H1 (cell line): ENCODE measurements around the gene MINDY3. TPM values are rescaled to one million over a fixed set of nuclear protein-coding genes. Genes with fewer than 3 reads are reported as not detected.

ENCODE experiments used
- CTCF ChIA-PET: fragments of 300-600 bp; sonication (Branson Sonifier 250); formaldehyde crosslinking; loops from one replicate; lab custom pipeline; 2021; ENCODE audit not compliant: partially characterized antibody; lab: Charles Lee
- POLR2A ChIA-PET: fragments of 300-600 bp; sonication (Branson Sonifier 250); formaldehyde crosslinking; loops from one replicate; lab custom pipeline; 2021; ENCODE audit warnings: inconsistent platforms; ENCODE audit not compliant: partially characterized antibody; lab: Charles Lee
- DNase-seq, 2 experiments: peaks; one replicate each; pipeline versions ENCODE4 v3.0.0 to v3.0.0-alpha.2; 2010 to 2022; ENCODE audit warnings: low spot score in 2 of 2, low read depth in 1 of 2, mixed read lengths in 1 of 2
- FAIRE-seq: peaks from 2 replicates; lab custom pipeline; 2011; peaks lifted over from hg19 to GRCh38; lab: Jason Lieb, UNC
- H2AFZ ChIP-seq: 2 replicates; pipeline ENCODE4 v1.8.1; 2012; ENCODE audit warnings: low read length, inconsistent platforms
- H2AK5ac ChIP-seq: 2 replicates; pipeline ENCODE4 v1.6.1; 2013; ENCODE audit warnings: low read depth, low read length
- H2BK120ac ChIP-seq: replicated peaks from 2 replicates; pipeline ENCODE3; 2013; ENCODE audit warnings: low read depth, low read length, inconsistent platforms
- H2BK12ac ChIP-seq: 2 replicates; pipeline ENCODE4 v1.6.1; 2013; ENCODE audit warnings: low read depth, low read length
- H2BK15ac ChIP-seq: 2 replicates; pipeline ENCODE4 v1.6.1; 2013; ENCODE audit warnings: low read length
- H2BK20ac ChIP-seq: 2 replicates; pipeline ENCODE4 v1.6.1; 2013; ENCODE audit warnings: low read length
- H2BK5ac ChIP-seq: 2 replicates; pipeline ENCODE4 v1.6.1; 2013; ENCODE audit warnings: low read depth, low read length
- H3K14ac ChIP-seq: 2 replicates; pipeline ENCODE4 v1.6.1; 2013; ENCODE audit warnings: inconsistent platforms; ENCODE audit not compliant: insufficient read length
- H3K18ac ChIP-seq: 2 replicates; pipeline ENCODE4 v1.6.1; 2013; ENCODE audit warnings: low read length; ENCODE audit errors: extremely low read depth
- H3K23ac ChIP-seq: 2 replicates; pipeline ENCODE4 v1.6.1; 2013; ENCODE audit warnings: inconsistent platforms; ENCODE audit not compliant: insufficient read length
- H3K23me2 ChIP-seq: 2 replicates; pipeline ENCODE4 v1.6.1; 2013; ENCODE audit warnings: low read depth, low read length
- H3K27ac ChIP-seq: 2 replicates; pipeline ENCODE4 v1.6.1; 2011; ENCODE audit warnings: low read depth, low read length, inconsistent platforms
- H3K27me3 ChIP-seq, 4 experiments: replicated peaks in 1 of 4; 1 replicate in 1 of 4; 2 replicates in 3 of 4; pipeline versions ENCODE4 v1.6.1 to v1.8.1; 2011 to 2013; ENCODE audit warnings: low read length in 3 of 4, mild to moderate bottlenecking in 3 of 4, inconsistent platforms in 2 of 4, mixed read lengths in 2 of 4, moderate library complexity in 1 of 4; ENCODE audit not compliant: control insufficient read depth in 3 of 4, insufficient read depth in 3 of 4; ENCODE audit errors: extremely low read depth in 1 of 4
- H3K36me3 ChIP-seq, 4 experiments: 2 replicates each; pipeline versions ENCODE4 v1.6.1 to v1.8.1; 2011 to 2013; ENCODE audit warnings: mild to moderate bottlenecking in 4 of 4, low read length in 3 of 4, moderate library complexity in 2 of 4, control low read depth in 1 of 4, inconsistent platforms in 1 of 4; ENCODE audit not compliant: insufficient read depth in 4 of 4, control insufficient read depth in 2 of 4
- H3K4ac ChIP-seq: replicated peaks from 2 replicates; pipeline ENCODE3; 2013; ENCODE audit warnings: low read length, low read depth, mixed read lengths, inconsistent platforms; ENCODE audit not compliant: insufficient read length
- H3K4me1 ChIP-seq, 4 experiments: replicated peaks in 1 of 4; 1 replicate in 1 of 4; 2 replicates in 3 of 4; pipeline versions ENCODE4 v1.6.1 to v1.8.1; 2011 to 2013; ENCODE audit warnings: low read length in 3 of 4, inconsistent platforms in 2 of 4, mixed read lengths in 1 of 4; ENCODE audit not compliant: insufficient read depth in 4 of 4, control insufficient read depth in 3 of 4
- H3K4me2 ChIP-seq, 2 experiments: 2 replicates each; pipeline versions ENCODE4 v1.6.1 to v1.8.1; 2011 to 2013; ENCODE audit warnings: low read depth in 2 of 2, low read length in 2 of 2, control low read depth in 1 of 2, inconsistent platforms in 1 of 2, mild to moderate bottlenecking in 1 of 2; ENCODE audit not compliant: insufficient read depth in 1 of 2
- H3K4me3 ChIP-seq, 4 experiments: fragments of 200-600, 300-600 bp in 1 of 4; sonication (generic), shearing (Covaris generic), sonication (Bioruptor Twin) in 1 of 4; 2 replicates each; pipeline versions ENCODE4 v1.5.1 to v1.8.1; 2011 to 2016; ENCODE audit warnings: low read length in 4 of 4, low read depth in 3 of 4, control low read depth in 2 of 4, inconsistent platforms in 2 of 4, mild to moderate bottlenecking in 2 of 4, mixed read lengths in 1 of 4, moderate library complexity in 1 of 4; ENCODE audit not compliant: insufficient read depth in 2 of 4; ENCODE audit errors: extremely low read depth in 1 of 4
- H3K56ac ChIP-seq: replicated peaks from 2 replicates; pipeline ENCODE3; 2013; ENCODE audit warnings: low read depth, mild to moderate bottlenecking, mixed read lengths, low read length, inconsistent platforms; ENCODE audit not compliant: insufficient read length
- H3K79me1 ChIP-seq: 2 replicates; pipeline ENCODE4 v1.6.1; 2013; ENCODE audit warnings: low read depth, low read length, control low read depth
- H3K79me2 ChIP-seq, 2 experiments: 2 replicates each; pipeline versions ENCODE4 v1.6.1 to v1.8.1; 2012 to 2013; ENCODE audit warnings: low read length in 2 of 2, mild to moderate bottlenecking in 2 of 2, inconsistent platforms in 1 of 2; ENCODE audit not compliant: insufficient read depth in 2 of 2, control insufficient read depth in 1 of 2
- H3K9ac ChIP-seq, 4 experiments: replicated peaks in 1 of 4; 1 replicate in 1 of 4; 2 replicates in 3 of 4; pipeline versions ENCODE4 v1.6.1 to v1.8.1; 2011 to 2013; ENCODE audit warnings: low read depth in 3 of 4, low read length in 3 of 4, control low read depth in 2 of 4, mild to moderate bottlenecking in 2 of 4, moderate library complexity in 2 of 4, inconsistent platforms in 1 of 4; ENCODE audit errors: extremely low read depth in 1 of 4
- H3K9me3 ChIP-seq, 2 experiments: 2 replicates each; pipeline versions ENCODE4 v1.6.1 to v1.8.1; 2012 to 2013; ENCODE audit warnings: mild to moderate bottlenecking in 2 of 2, moderate library complexity in 2 of 2, control low read depth in 1 of 2, inconsistent platforms in 1 of 2, low read depth in 1 of 2, low read length in 1 of 2, mixed read lengths in 1 of 2; ENCODE audit not compliant: insufficient read depth in 2 of 2
- H4K20me1 ChIP-seq, 2 experiments: replicated peaks in 1 of 2; 2 replicates each; pipeline versions ENCODE3 to v1.8.1; 2011 to 2013; ENCODE audit warnings: inconsistent platforms in 2 of 2, low read length in 2 of 2, mild to moderate bottlenecking in 1 of 2; ENCODE audit not compliant: insufficient read depth in 2 of 2, control insufficient read depth in 1 of 2
- H4K5ac ChIP-seq: 2 replicates; pipeline ENCODE4 v1.6.1; 2013; ENCODE audit warnings: low read length, low read depth, mixed read lengths, inconsistent platforms; ENCODE audit not compliant: insufficient read length
- H4K8ac ChIP-seq: 2 replicates; pipeline ENCODE4 v1.8.0; 2013; ENCODE audit warnings: mild to moderate bottlenecking, moderate library complexity, low read length, inconsistent platforms; ENCODE audit not compliant: insufficient read depth; ENCODE audit errors: extremely low read depth
- H4K91ac ChIP-seq: replicated peaks from 2 replicates; pipeline ENCODE3; 2013; ENCODE audit warnings: low read length, mixed read lengths, inconsistent platforms; ENCODE audit not compliant: insufficient read length
- ATF3 ChIP-seq: IDR thresholded peaks from 2 replicates; pipeline ENCODE4 v1.6.1; 2011; ENCODE audit warnings: low read depth, mild to moderate bottlenecking, low read length; ENCODE audit not compliant: insufficient read depth
- CHD2 ChIP-seq: IDR thresholded peaks from 2 replicates; pipeline ENCODE4 v1.6.1; 2012; ENCODE audit warnings: low read length, improper control_type of control experiment
- SIRT6 ChIP-seq: IDR thresholded peaks from one replicate; pipeline ENCODE4 v1.7.1; 2012; ENCODE audit warnings: low read length, inconsistent platforms
- polyA plus RNA-seq, 7 experiments: library from polyadenylated mRNA; depleted of rRNA in 3 of 7; stranded (reverse) in 5 of 7; unstranded in 2 of 7; fragments of >200 nt in 5 of 7; fragments of 200-250 nt in 2 of 7; gene quantifications; 1 replicate in 5 of 7; 2 replicates in 1 of 7; 4 replicates in 1 of 7; pipeline versions ENCODE4 v1.2.1 to v1.2.3, GENCODE V29; 2011 to 2013; ENCODE audit warnings: missing spikeins in 2 of 7, mixed read lengths in 2 of 7
- total RNA-seq: library from RNA; stranded (reverse); fragmentation: NEBNext Ultra II Directional; extraction: Animal tissue kit (Norgen Biotek cat#: 25700); gene quantifications from 2 replicates; pipeline ENCODE4 v1.2.1, GENCODE V29; 2021

MINDY3 gene
- total and polyA plus RNA-seq, 2 of the 8 experiments (the other 6 are each of a cell fraction or from before 2014, with no cell fraction given): 4.6 to 13.6 TPM

- H3K23me2 ChIP-seq: peaks cover 5% of the 10 kb centered on the region; the same call in 1 of the 2 replicates
- no peak overlapping the region for H3K4me3 ChIP-seq
- no peak overlapping the region for H3K4ac ChIP-seq
- no peak overlapping the region for H2BK120ac ChIP-seq
- ChIA-PET POLR2A (no interaction called here), CTCF (no interaction called here)
- no peak overlapping the region for H2AK5ac ChIP-seq
- no peak overlapping the region for H4K5ac ChIP-seq
- FAIRE-seq (no peak), DNase-seq (no peak)
- no peak overlapping the region for H3K9ac ChIP-seq
- no peak overlapping the region for H3K14ac ChIP-seq
- H2AFZ ChIP-seq: no peak overlapping the region
- H3K23ac ChIP-seq: no peak overlapping the region
- H2BK20ac ChIP-seq: no peak overlapping the region
- no peaks in the 10 kb centered on the region for H4K20me1 ChIP-seq
- H3K4me2 ChIP-seq: no peak overlapping the region
- H2BK5ac ChIP-seq: no peak overlapping the region
- peaks cover 0 to 5% of the 10 kb centered on the region in 2 experiments; a peak in 1 of 4 replicates for H3K9me3 ChIP-seq
- TF ChIP-seq SIRT6 (no peak), CHD2 (no peak), ATF3 (no peak)
- H2BK15ac ChIP-seq: no peak overlapping the region
- no peak overlapping the region for H3K56ac ChIP-seq
- H3K18ac ChIP-seq: no peak overlapping the region
- no peak overlapping the region for H4K8ac ChIP-seq
- H3K27me3 ChIP-seq: peaks cover 4 to 50% (median 27%) of the 10 kb centered on the region in 4 experiments
- H3K27ac ChIP-seq: no peak overlapping the region
- H3K79me1 ChIP-seq: no peaks in the 10 kb centered on the region
- no peak overlapping the region for H2BK12ac ChIP-seq
- H3K79me2 ChIP-seq: peaks cover 0 to 8% of the 10 kb centered on the region in 2 experiments; a peak in 1 of 4 replicates
- H3K36me3 ChIP-seq: no peaks in the 10 kb centered on the region
- 0 out of 7 replicates have a peak, but pooled peaks cover 0 to 2% (median 0%) of the 10 kb centered on the region in 4 experiments for H3K4me1 ChIP-seq
- H4K91ac ChIP-seq: no peak overlapping the region
Measured at GRCh38 chr10:15863733-15864132, 3.4 kb upstream of the MINDY3 start.
